ENCODE results near the gene RAB11FIP5. TPM values are rescaled to one million over a fixed set of nuclear protein-coding genes. Genes with fewer than 3 reads are reported as not detected.

Gene RAB11FIP5
- total and polyA plus RNA-seq, 2 of the 4 experiments (the other 2 are of a cell fraction): 21.5 to 34.5 TPM

DNA sequence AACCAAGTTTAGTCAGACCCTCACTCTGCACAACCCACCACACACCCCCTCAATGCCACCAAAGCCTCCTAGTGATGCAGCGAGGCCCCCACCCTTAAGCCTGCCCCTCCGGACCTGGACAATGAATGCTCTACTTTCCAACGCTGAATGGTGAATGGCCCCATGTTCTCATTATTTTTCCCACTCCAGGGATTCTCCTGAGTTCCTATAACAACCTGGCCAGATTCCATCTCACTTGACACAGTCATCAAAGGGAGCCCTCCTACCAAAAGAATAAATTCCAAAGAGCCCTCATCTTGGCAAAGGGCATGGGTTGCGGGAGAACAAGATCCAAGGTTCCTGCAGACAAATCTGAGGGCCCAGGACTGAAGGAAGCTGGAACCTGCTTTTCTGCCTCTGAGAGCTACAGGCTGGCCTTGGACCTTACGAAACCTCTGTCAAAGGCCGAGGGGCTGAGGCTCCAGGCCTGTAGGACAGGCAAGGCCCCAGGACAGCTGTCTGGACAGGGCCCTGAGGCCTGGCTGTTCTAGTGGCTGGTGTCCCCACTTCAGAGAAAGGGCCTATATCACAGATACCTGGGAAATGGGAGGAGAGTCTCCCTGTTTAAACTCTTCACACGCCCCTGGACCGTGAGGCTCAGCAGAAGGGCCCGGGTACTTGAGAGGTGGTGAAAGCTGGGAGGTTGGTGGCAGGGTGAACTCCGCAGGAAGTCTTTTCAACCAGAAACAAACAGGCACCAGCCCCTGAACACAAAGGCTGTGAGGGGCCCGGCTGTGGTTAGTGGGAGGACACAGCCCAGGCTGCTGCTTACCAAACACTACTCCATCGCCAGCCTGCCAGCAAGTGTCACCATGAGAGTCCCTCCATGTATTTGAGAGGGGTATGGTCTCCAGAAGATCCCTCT lies 68.6 kb downstream of the RAB11FIP5 start:
- in situ Hi-C loops (cut with MboI; ENCODE audit: low sequenced_read_pairs): no loop called here
- CTCF ChIA-PET: no interaction called here
- no peak for DNase-seq

More for the DNA sequence above, 68.6 kb downstream of the RAB11FIP5 start:
- H2AK9ac ChIP-seq (replicated peaks; ENCODE audit: low read depth, low read length, poor library complexity): no peak overlapping the region
- no peaks in the 10 kb centered on the region; the same call in 1 of the 2 replicates for H4K20me1 ChIP-seq (ENCODE audit: insufficient read depth, low read length)
- H3K4me1 ChIP-seq (ENCODE audit: control insufficient read depth, insufficient read depth, low read length): no peaks in the 10 kb centered on the region
- H3K4me3 ChIP-seq (ENCODE audit: insufficient read depth, low read depth, low read length): no peak overlapping the region
- H3K9me3 ChIP-seq (ENCODE audit: control insufficient read depth, insufficient read depth, low read length): no peaks in the 10 kb centered on the region
- H2AK5ac ChIP-seq (ENCODE audit: low read depth, low read length): no peak overlapping the region
- H3K4me2 ChIP-seq (ENCODE audit: low read depth, low read length): no peak overlapping the region
- no peak overlapping the region for H4K5ac ChIP-seq (ENCODE audit: low read depth, low read length)
- WGBS, 2 experiments (ENCODE audit: extremely low coverage in 2 of 2, insufficient read length in 1 of 2): 80% methylated on average over 5 of the region's 12 CpGs; no CpG with 5 or more reads in 1 of the 2 experiments
- no peak overlapping the region for H3K27ac ChIP-seq (ENCODE audit: insufficient read depth, low read length)
- H2BK20ac ChIP-seq (ENCODE audit: low read depth, low read length): no peak overlapping the region
- no peak for TF ChIP-seq MAFK (IDR thresholded peaks at IDR 0.05; ENCODE audit: low read depth, low read length)
- TF ChIP-seq, protein P1, sequence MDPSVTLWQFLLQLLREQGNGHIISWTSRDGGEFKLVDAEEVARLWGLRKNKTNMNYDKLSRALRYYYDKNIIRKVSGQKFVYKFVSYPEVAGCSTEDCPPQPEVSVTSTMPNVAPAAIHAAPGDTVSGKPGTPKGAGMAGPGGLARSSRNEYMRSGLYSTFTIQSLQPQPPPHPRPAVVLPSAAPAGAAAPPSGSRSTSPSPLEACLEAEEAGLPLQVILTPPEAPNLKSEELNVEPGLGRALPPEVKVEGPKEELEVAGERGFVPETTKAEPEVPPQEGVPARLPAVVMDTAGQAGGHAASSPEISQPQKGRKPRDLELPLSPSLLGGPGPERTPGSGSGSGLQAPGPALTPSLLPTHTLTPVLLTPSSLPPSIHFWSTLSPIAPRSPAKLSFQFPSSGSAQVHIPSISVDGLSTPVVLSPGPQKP (IDR thresholded peaks at IDR 0.05; ENCODE audit: borderline replicate concordance, low read depth, low read length): no peak
- no peak for TF ChIP-seq CEBPB (IDR thresholded peaks at IDR 0.05; ENCODE audit: low read depth, low read length)
- TF ChIP-seq, protein P2, sequence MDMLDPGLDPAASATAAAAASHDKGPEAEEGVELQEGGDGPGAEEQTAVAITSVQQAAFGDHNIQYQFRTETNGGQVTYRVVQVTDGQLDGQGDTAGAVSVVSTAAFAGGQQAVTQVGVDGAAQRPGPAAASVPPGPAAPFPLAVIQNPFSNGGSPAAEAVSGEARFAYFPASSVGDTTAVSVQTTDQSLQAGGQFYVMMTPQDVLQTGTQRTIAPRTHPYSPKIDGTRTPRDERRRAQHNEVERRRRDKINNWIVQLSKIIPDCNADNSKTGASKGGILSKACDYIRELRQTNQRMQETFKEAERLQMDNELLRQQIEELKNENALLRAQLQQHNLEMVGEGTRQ (IDR thresholded peaks at IDR 0.05; ENCODE audit: low read depth, low read length): no peak
- no peak for TF ChIP-seq MXI1 (IDR thresholded peaks at IDR 0.05; ENCODE audit: borderline replicate concordance, low read depth, low read length)
- no peak for TF ChIP-seq POLR2A (IDR thresholded peaks at IDR 0.05; ENCODE audit: low read depth, low read length)
- TF ChIP-seq FOS (IDR thresholded peaks at IDR 0.05; ENCODE audit: low read depth, low read length): no peak
- no peak for TF ChIP-seq RAD21 (IDR thresholded peaks at IDR 0.05; ENCODE audit: low read length)
- TF ChIP-seq NFE2L2 (IDR thresholded peaks at IDR 0.05; ENCODE audit: low read depth, low read length): no peak
- TF ChIP-seq, protein P3, sequence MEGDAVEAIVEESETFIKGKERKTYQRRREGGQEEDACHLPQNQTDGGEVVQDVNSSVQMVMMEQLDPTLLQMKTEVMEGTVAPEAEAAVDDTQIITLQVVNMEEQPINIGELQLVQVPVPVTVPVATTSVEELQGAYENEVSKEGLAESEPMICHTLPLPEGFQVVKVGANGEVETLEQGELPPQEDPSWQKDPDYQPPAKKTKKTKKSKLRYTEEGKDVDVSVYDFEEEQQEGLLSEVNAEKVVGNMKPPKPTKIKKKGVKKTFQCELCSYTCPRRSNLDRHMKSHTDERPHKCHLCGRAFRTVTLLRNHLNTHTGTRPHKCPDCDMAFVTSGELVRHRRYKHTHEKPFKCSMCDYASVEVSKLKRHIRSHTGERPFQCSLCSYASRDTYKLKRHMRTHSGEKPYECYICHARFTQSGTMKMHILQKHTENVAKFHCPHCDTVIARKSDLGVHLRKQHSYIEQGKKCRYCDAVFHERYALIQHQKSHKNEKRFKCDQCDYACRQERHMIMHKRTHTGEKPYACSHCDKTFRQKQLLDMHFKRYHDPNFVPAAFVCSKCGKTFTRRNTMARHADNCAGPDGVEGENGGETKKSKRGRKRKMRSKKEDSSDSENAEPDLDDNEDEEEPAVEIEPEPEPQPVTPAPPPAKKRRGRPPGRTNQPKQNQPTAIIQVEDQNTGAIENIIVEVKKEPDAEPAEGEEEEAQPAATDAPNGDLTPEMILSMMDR (conservative IDR thresholded peaks at IDR 0.05; ENCODE audit: low read depth, low read length): no peak
- TF ChIP-seq RCOR1 (IDR thresholded peaks at IDR 0.05; ENCODE audit: insufficient replicate concordance, low read length): no peak
- no peak for TF ChIP-seq MAZ (IDR thresholded peaks at IDR 0.05; ENCODE audit: borderline replicate concordance, low read depth, low read length)
- no peaks in the 10 kb centered on the region for H3K27me3 ChIP-seq (ENCODE audit: control insufficient read depth, insufficient read depth, low read length)
- BruUV-seq (replicated peaks): no TSS peak
- POLR2A ChIA-PET (ENCODE audit: unreplicated experiment): no interaction called here
- H3K18ac ChIP-seq (ENCODE audit: low read depth, low read length): no peak overlapping the region
- no peak overlapping the region for H2BK15ac ChIP-seq (ENCODE audit: low read depth, low read length)
- no peak overlapping the region for H3K23ac ChIP-seq (ENCODE audit: low read depth, low read length)
- no peak overlapping the region for H2BK120ac ChIP-seq (ENCODE audit: low read depth, low read length)
- no peak overlapping the region for H3K4ac ChIP-seq (ENCODE audit: low read depth, low read length)
- H3K79me1 ChIP-seq (ENCODE audit: low read depth in 1 of 2, low read length in 2 of 2): peaks cover 0 to 11% of the 10 kb centered on the region in 2 experiments; a peak in 2 of 4 replicates
- H3K9ac ChIP-seq (ENCODE audit: low read depth, low read length): no peak overlapping the region
- ATAC-seq (ENCODE audit: low read depth): no peak
- no peak overlapping the region for H3K56ac ChIP-seq (ENCODE audit: extremely low read depth, insufficient read depth, low read length)
- H3K36me3 ChIP-seq (ENCODE audit: control insufficient read depth, insufficient read depth, low read length): peaks cover 4% of the 10 kb centered on the region; the same call in 1 of the 2 replicates
- no peak overlapping the region for H2BK5ac ChIP-seq (ENCODE audit: low read depth, low read length, poor library complexity, severe bottlenecking)
- no peak overlapping the region for H2AFZ ChIP-seq (replicated peaks; ENCODE audit: low read length, poor library complexity)
- no peak overlapping the region for H4K8ac ChIP-seq (ENCODE audit: low read depth in 2 of 2, low read length in 2 of 2)
- no peak overlapping the region for H3K14ac ChIP-seq (replicated peaks; ENCODE audit: low read depth, low read length)
- dilution Hi-C loops (cut with HindIII; ENCODE audit: low sequenced_read_pairs, unreplicated experiment) (no loop called here), intact Hi-C loops (cut with micrococcal nuclease) (no loop called here)
- peaks cover 9% of the 10 kb centered on the region; the same call in 1 of the 2 replicates for H3K9me1 ChIP-seq (ENCODE audit: insufficient read depth, low read length)
- H4K91ac ChIP-seq (ENCODE audit: insufficient read depth, low read depth, low read length): no peak overlapping the region
